Pulmonary artery endothelial cell (primary cell): Measurements from ENCODE around the gene ATP1A2. TPM values are rescaled to one million over a fixed set of nuclear protein-coding genes. Genes with fewer than 3 reads are reported as not detected.

Experiments used
- DNase-seq: peaks from one replicate; pipeline ENCODE4 v3.0.0-alpha.2; 2011; ENCODE audit warnings: low read depth, low spot score
- total RNA-seq: library from RNA; depleted of rRNA; stranded (reverse); fragments of >200 nt; gene quantifications from 2 replicates; pipeline ENCODE4 v1.2.3, GENCODE V29; 2014

Gene ATP1A2
- total RNA-seq, 1 donor from 2014 or later, result not detected

GRCh38 chr1:160084771-160085321 lies 30.7 kb upstream of the ATP1A2 start:
- no peak for DNase-seq

GRCh38 chr1:160085686-160086455 lies 29.7 kb upstream of the ATP1A2 start:
- DNase-seq, result peak; percentile 30

- DNase-seq, result no peak
These were observed 29.1 kb upstream of the ATP1A2 start for GRCh38 chr1:160086456-160086892.

GRCh38 chr1:160087118-160087662 lies 28.4 kb upstream of the ATP1A2 start:
- no peak for DNase-seq

GRCh38 chr1:160089883-160090282 lies 25.7 kb upstream of the ATP1A2 start:
- no peak for DNase-seq

GRCh38 chr1:160090760-160091159 lies 24.8 kb upstream of the ATP1A2 start:
- no peak for DNase-seq

GRCh38 chr1:160091666-160092223 lies 23.8 kb upstream of the ATP1A2 start:
- DNase-seq, result no peak

GRCh38 chr1:160092366-160093068 lies 23.0 kb upstream of the ATP1A2 start:
- DNase-seq, result no peak

- DNase-seq, result no peak
These were observed 22.5 kb upstream of the ATP1A2 start for GRCh38 chr1:160093069-160093395.

- no peak for DNase-seq
These were observed 21.8 kb upstream of the ATP1A2 start for GRCh38 chr1:160093624-160094290.

GRCh38 chr1:160094291-160094625 lies 21.3 kb upstream of the ATP1A2 start:
- DNase-seq, result no peak

- DNase-seq, result no peak
These were observed 20.8 kb upstream of the ATP1A2 start for GRCh38 chr1:160094806-160095205.

- DNase-seq, result no peak
These were observed 20.0 kb upstream of the ATP1A2 start for GRCh38 chr1:160095382-160096105.

GRCh38 chr1:160096274-160097116 lies 19.1 kb upstream of the ATP1A2 start:
- DNase-seq, result no peak

GRCh38 chr1:160097151-160097910 lies 18.2 kb upstream of the ATP1A2 start:
- no peak for DNase-seq

GRCh38 chr1:160097911-160098851 lies 17.4 kb upstream of the ATP1A2 start, which contains the start of gene IGSF8:
Gene IGSF8, minus strand, starts transcription at chr1:160098619. Its CDS starts 147 bp downstream, at chr1:160098472.
- peak; percentile 19 for DNase-seq

GRCh38 chr1:160098852-160099561 lies 16.6 kb upstream of the ATP1A2 start:
- peak; percentile 67 for DNase-seq
